ENCODE measurements around the gene HOXD9.

GRCh38 chr2:176079831-176080539 lies 42.5 kb upstream of the HOXD9 start:
- no peak for TF ChIP-seq POLR2AphosphoS5 (IDR thresholded peaks at IDR 0.05; ENCODE audit: low read depth, low read length)
- TF ChIP-seq, protein P1, sequence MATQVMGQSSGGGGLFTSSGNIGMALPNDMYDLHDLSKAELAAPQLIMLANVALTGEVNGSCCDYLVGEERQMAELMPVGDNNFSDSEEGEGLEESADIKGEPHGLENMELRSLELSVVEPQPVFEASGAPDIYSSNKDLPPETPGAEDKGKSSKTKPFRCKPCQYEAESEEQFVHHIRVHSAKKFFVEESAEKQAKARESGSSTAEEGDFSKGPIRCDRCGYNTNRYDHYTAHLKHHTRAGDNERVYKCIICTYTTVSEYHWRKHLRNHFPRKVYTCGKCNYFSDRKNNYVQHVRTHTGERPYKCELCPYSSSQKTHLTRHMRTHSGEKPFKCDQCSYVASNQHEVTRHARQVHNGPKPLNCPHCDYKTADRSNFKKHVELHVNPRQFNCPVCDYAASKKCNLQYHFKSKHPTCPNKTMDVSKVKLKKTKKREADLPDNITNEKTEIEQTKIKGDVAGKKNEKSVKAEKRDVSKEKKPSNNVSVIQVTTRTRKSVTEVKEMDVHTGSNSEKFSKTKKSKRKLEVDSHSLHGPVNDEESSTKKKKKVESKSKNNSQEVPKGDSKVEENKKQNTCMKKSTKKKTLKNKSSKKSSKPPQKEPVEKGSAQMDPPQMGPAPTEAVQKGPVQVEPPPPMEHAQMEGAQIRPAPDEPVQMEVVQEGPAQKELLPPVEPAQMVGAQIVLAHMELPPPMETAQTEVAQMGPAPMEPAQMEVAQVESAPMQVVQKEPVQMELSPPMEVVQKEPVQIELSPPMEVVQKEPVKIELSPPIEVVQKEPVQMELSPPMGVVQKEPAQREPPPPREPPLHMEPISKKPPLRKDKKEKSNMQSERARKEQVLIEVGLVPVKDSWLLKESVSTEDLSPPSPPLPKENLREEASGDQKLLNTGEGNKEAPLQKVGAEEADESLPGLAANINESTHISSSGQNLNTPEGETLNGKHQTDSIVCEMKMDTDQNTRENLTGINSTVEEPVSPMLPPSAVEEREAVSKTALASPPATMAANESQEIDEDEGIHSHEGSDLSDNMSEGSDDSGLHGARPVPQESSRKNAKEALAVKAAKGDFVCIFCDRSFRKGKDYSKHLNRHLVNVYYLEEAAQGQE (IDR thresholded peaks at IDR 0.05; ENCODE audit: insufficient read depth in 1 of 2, low read depth in 2 of 2, low read length in 2 of 2): no peak
- TF ChIP-seq SIN3A (IDR thresholded peaks at IDR 0.05; ENCODE audit: borderline replicate concordance, insufficient read depth, low read length): no peak

Measured in PFSK-1 (cell line).